ENCODE data around the gene CTIF.

Gene CTIF

DNA sequence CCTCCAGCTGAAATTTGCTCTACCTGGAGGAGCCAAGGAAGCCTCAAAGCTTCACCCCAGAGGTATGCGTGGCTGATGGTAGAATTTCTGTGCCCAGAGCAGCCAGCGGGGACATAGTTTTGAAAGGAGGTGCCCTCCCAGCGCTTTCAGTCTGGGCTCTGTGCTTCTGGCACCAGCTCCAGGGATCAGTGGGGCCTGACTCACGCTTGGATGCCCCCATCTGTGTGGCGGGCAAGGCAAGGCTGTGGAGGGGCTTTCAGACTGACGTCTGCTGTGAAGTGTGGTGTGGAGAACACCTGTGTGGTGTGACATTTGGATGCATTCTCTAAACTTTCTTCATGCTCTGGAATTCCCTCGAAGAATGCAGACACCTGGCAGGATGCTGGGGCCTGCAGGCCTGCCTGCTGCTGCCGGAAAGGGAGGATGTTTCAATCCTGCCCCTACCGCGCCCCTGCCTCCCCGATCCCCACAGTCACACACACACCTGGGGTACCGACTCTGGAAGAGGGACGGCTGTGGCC is 84.1 kb downstream of the CTIF start:
- DNase-seq = no peak

- no peak for DNase-seq
These were observed 84.8 kb downstream of the CTIF start for GRCh38 chr18:48623468-48624235.

DNA sequence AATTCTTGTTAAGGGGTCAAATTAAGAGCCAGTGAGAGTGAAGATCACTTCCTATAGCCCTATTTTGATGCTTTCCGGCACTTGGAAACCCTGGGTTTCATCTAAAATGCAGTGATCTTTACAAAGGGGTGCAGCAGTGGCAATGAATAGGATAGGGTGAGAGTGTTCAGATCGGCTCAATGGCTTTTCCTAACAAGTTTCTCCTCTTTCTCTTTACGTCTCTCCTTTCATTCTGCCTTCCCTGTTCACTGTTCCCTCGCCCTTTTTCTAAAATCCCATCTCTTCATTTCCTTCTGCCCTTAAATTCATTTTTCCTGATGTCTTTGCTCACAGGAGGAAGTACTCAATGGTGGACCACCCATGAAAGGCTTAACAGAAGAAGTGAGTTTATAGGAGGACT is 86.0 kb downstream of the CTIF start:
- no peak for DNase-seq

GRCh38 chr18:48627216-48627615 is 88.4 kb downstream of the CTIF start:
- no peak for DNase-seq

DNA sequence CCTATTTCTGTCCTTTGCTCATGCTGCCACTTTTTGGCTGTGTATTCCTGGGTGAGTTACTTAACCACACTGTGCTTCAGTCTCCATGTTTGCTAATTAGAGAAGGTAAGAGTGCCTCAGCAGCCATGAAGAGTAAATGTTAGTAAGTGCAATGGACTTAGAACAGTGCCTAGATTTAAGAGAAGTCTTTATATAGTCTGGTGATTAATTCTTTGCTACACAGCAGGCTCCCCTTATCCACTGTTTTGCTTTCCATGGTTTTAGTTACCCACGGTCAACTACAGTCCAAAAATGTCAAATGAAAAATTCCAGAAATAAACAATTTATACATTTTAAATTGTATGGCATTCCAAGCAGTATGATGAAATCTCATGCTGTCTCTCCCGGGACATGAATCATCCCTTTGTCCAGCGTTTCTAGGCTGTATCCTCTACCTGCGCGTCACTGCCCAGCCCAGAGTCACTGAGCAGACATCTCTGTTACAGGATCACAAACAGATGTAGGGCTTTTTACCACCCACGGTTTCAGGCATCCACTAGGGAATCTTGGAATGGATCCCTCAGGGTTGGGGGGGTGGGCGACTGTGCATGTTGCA is 91.0 kb downstream of the CTIF start:
- DNase-seq = no peak

- DNase-seq = no peak
These were observed 93.0 kb downstream of the CTIF start for GRCh38 chr18:48631851-48632250.

GRCh38 chr18:48632676-48633257 is 93.9 kb downstream of the CTIF start:
- DNase-seq = no peak

DNA sequence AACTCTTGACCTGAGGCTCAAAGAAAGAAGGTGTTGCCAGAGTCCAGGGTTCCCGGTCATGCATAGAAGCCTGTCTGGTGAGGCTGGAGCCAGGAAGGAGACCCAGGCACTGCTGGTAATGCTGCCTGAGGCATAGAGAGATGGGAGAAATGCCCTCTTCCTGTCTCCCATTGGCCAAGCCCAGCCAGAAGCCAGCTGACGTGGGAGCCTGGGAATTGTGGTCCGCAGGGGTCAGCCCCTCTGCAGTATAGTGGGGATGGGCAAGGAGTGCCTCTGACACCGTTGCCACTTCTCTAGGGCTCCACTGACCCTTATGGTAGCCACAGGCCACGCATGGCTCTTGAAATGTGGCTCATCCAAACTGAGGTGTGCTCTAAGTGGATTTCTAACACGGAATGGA is 95.7 kb downstream of the CTIF start:
- no peak for DNase-seq

DNA sequence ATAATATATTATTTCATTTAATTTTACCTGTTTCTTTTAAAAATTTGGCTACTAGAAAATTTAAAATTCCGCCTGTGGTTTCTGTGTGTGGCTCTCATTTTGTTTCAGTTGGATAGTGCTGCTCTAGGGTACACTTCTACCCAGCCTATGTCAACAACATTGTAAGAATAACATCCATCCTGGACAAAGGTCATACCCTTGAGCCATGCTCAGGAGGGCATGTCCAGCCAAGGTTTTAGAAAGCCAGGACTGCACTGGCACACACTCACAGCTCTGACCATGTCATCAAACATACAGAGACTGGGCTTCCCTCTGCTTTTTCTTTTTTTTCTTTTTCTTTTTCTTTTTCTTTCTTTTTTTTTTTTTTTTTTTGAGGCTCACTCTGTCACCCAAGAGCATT is 96.1 kb downstream of the CTIF start:
- no peak for DNase-seq

GRCh38 chr18:48635806-48636205 is 97.0 kb downstream of the CTIF start:
- no peak for DNase-seq

DNA sequence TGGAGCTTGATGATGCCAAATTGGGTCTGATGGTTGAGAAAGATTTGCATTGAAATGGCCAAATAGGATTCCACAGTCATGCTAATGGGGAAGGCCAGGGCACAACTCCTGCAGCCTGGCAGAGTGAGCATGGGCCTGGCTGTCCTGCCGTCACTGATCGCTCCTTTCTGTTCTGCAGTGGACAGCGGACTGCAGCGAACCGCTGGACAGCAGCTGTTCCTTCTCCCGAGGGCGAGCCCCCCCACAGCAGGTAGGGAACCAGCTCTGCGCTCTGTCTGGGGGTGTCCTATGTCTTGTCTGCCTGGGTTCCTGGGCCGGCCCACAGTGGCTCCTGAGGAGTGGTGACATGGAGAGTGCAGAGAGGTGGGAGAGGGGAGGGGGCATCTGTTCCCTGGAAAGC is 97.6 kb downstream of the CTIF start:
- no peak for DNase-seq

DNA sequence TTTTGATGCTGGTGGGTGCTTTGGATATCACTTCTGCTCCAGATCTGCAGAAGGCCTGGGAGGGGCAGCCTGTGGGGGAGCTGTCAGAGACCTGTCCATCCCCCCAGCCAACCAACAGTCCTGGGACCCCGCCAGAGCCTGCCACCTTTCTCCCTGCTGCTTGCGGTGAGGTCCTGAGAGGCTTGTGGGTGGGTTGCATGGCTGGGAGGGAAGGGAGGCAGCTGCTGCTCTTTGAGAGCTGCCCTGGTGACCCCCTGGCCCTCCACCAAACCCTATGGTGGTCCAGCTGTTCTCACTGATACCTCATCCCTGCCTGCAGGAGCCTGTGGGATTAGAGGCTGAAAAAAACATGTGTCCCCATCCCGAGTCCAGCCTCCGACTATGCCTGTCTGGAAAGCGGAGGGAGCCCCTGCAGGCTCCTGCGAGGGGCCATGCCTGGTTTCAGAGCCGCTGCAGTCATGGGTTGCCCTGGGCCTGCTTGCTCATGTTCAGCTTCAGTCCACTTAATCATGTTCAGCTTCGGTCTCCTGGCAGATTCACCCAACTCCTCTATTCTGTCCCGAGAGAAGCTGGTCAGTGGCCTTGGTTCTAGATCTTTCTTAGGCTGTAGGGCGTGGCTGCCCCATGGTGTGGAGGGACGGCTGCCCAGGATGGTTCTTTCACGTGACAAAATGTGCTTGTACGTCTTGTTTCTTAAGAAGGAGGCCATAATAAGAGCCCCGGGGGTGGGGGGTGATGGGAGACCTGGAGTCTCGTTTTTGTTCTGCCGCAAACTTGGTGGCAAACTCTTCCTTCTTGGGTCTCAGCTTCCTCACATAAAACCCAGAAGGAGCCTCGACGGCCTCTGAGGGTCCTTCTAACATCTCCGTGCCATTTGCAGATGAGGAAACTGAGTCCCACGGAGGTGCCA is 98.5 kb downstream of the CTIF start:
- no peak for DNase-seq

GRCh38 chr18:48638451-48638850 is 99.6 kb downstream of the CTIF start:
- no peak for DNase-seq

- DNase-seq = no peak
These were observed 100.3 kb downstream of the CTIF start for GRCh38 chr18:48638896-48639771.

GRCh38 chr18:48639772-48640432 is 101.1 kb downstream of the CTIF start:
- no peak for DNase-seq

GRCh38 chr18:48640566-48641270 is 101.9 kb downstream of the CTIF start:
- DNase-seq = no peak

GRCh38 chr18:48641981-48642380 is 103.2 kb downstream of the CTIF start:
- no peak for DNase-seq

GRCh38 chr18:48642503-48642902 is 103.7 kb downstream of the CTIF start:
- DNase-seq = no peak

DNA sequence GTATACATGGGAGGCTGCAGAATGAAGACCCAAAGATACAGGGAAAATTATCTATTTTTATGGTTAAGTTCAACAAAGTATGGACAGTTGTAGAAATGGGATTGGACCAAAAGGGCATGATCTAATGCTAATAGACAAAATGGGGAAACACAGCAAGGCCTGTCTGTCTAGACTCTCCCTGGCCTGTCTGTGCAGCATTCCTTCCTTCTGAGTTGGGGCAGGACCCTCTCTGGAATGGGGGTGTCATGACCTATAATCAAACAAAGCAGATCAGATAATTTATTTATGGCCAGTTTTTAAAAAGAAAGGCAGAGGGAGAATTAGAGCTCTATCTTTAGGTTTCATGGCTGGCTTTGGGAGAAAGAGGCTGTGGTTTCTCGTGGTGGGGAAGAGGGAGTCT is 104.4 kb downstream of the CTIF start:
- DNase-seq = no peak

DNA sequence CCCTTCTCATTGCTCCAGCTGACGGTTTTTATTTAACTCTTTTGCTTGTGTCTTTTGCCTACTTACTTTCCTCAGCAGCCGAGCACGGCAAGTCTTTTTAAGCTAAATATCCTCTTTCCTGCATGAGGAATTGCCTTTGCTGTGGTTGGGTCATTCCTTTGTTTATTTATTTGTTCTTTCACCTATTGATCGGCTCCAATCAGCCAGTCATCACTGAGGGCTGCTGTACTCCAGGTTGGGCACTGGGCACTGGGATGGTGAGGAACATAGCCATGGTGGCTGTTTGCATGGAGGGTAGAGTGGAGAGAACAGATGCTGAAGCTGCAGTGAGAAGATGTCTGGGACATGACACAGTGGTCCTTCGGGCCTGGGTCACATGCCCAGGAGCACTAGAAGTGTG is 105.2 kb downstream of the CTIF start:
- DNase-seq = no peak

Measured in NCI-H187 (cell line).